CD4-positive, alpha-beta T cell treated with Interleukin-15 for 4 hours (primary cell): ENCODE results near the gene TTLL8.
"Not testable (repeated sequence)": the region's sequence is repeated elsewhere in the genome, so short reads cannot be mapped to it uniquely, and the experiment has no call there.

Experiments used
- DNase-seq: peaks from one replicate; pipeline ENCODE4 v3.0.0-alpha.2; 2020; ENCODE audit warnings: low spot score

The TTLL8 gene

GRCh38 chr22:50058061-50058905 lies at the start of gene TTLL8:
Gene TTLL8, minus strand, starts transcription at chr22:50058298.
- DNase-seq = no peak

- no peak for DNase-seq
Measured at GRCh38 chr22:50107529-50107928, 49.4 kb upstream of the TTLL8 start.

DNA sequence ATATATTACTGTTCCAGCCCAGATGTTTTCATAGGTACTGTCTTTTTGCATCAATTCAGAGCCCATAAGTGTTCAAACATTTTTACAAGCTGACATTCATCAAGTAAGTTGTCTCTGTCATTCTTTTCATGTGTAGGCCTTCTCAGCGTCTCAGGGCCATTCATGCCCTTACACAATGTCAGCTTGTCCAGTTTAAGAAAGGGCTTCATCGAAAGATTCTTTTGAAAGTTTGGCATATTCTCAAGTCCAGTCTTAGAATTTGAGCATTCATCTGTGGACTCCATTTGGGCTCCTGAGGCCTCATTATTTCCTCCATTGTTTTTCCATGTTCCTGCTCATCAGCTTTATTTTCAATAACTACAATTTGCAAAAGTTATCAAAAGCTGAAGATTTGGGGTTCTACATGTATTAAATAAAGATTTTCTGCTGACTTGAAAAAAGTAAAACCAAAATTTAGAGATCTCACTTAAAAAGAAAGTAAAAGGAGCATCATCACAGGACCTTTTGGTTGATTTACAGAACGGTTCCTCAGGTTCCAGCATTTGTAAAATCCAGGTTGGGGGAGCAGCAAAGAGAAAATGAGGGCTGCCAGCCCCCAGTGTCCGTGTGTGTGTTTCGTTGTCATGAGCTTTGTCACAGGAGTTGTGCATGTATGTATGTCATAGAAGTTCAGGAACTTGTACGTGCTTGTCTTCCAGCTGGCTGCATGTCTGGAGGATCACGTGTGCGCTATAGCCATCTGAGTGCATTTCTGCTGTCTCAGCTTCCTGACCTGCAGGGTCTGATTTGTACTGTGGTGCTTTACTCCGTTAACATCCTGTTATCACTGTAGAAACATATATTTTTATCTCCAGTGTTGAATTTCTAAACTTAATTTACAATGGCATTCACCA lies 47.4 kb upstream of the TTLL8 start:
- DNase-seq = no peak

GRCh38 chr22:50104141-50104544 lies 46.0 kb upstream of the TTLL8 start:
- DNase-seq = no peak

DNA sequence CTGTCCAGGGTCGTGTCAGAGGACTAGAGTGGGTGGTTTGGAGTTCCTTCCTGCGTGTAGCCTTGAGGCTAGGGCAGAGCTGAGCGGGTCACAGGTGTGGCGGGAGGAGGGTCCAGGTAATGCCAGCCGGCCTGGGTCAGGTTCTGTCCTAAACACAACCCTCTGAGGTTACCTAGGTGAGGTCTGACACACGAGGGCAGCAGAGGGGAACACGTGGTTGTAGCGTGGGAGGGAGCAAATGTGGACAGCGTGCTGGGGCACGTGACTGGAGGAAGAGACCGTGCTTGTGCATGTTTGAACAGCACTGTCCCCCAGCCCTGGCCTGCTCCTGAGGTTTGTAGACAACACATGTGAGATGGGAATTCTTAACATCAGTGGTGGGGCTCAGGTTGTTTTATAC lies 44.8 kb upstream of the TTLL8 start:
- no peak for DNase-seq

DNA sequence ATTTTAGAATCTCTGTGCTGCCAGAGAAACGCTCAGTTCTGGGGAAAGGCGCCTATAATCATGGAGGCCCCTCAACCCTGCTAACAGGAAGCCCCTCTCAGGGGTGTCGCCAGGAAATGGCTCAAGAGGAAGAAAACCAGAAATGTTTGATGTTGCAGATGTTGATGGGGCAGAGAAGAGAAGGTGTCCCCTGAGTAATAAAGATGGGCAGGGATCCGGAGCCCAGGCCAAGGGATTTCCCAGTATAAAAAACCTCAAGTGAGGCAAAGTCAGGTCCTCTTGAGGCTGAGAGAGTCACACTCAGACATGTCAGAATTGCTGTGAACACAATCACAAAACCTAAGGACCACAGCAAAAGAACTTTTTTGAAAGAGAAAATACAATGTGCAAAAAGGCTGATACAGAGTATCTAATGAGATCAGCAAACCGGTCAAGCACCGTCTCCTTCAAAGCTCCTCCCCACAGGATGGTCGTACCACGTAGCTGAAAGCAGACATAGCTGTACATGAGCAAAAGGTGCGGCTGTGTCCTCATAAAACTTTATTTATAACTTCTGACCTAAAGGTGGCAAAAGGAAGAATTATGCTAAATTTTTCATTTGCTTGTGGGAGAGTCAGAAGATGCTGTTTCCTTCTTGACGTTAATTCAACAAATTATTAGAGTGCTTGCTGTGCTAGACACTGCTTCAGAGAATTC lies 43.9 kb upstream of the TTLL8 start:
- no peak for DNase-seq

DNA sequence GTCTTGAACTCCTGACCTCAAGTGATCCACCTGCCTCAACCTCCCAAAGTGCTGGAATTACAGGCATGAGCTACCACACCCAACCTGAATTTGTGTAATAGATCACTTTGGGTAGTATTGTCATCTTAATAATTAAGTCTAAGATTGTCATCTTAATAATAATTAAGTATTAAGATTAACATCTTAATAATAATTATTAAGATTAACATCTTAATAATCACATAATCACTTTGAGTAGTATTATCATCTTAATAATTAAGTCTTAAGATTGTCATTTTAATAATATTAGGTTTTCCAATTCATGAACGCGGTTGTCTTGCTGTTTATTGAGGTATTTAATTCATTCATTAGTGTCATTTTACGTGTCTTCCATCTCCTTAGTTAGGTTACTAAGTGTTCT lies 40.0 kb upstream of the TTLL8 start:
- DNase-seq = no peak

GRCh38 chr22:50092342-50092741 lies 34.2 kb upstream of the TTLL8 start:
- no peak for DNase-seq

DNA sequence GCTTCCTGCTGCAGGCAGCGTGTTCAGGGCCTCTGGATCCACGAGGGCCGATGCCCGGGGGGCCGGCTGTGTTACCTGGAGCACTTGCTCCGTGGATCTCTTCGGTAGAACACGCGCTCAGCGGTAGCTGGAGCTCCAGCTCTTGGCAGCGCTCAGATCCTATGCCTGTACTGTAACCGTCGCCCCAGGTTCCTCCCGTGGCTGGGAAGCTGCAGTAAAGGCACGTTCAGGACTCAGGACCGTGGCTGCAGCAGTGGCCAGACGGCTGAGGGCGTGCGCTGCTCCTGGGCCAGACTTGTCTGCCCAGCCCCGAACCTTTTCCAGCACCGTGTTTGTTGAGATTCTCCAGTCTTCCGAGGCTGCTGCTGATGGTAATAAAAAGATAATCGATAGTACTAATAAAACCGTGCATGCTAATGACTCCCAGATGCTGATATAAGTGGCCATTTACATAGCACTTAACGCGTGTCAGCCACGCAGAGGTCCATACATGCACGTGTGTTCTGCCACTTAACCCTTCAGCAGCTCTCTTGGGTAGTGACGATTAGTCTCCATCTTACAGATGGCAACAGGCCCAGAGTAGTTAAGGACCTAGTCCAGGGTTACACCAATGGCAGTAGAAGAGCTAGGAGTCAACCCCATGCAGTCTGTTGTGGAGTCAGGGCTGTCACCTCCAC lies 33.1 kb upstream of the TTLL8 start:
- DNase-seq = no peak

GRCh38 chr22:50090412-50090714 lies 32.3 kb upstream of the TTLL8 start:
- DNase-seq = no peak

DNA sequence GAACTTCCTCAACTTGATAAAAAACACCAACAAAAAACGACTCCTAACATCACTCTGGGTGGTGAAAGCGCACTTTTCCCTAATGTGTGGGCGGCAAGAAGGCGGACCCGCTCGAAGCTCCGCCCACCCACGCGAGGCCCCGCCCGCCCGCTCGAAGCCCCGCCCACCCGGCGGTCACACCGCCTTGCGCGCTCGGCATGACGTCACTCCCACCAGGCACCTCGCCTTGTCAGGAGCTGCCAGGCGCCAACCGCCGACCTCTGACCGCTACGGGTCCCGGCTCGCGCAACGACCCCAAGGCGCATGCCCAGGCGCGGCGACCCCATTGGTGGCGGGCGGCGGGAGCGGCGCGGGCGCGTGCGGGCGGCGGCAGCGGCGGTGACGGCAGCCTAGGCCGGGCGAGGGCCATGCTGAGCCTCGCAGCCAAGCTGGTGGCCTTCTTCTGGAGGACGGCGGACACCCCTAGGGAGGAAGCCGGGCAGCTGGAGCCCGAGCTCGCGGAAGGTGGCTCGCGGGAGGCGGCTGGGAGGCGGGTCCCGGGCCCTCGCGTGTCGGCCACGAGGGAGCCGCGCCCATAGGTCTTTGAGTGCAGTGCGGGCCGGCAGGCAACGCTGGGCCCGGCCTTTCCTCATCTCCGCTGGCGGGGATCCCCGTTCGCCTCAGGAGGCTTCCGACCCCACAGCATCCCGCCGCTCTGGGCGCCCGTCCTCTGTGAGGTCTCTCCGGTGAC lies 31.7 kb upstream of the TTLL8 start, which contains the start of gene MOV10L1:
MOV10L1 (plus strand) TSS at position 325 of the 730 bp plus-strand sequence; CDS start at position 408, 83 bp downstream.
- peak; percentile 9 for DNase-seq

DNA sequence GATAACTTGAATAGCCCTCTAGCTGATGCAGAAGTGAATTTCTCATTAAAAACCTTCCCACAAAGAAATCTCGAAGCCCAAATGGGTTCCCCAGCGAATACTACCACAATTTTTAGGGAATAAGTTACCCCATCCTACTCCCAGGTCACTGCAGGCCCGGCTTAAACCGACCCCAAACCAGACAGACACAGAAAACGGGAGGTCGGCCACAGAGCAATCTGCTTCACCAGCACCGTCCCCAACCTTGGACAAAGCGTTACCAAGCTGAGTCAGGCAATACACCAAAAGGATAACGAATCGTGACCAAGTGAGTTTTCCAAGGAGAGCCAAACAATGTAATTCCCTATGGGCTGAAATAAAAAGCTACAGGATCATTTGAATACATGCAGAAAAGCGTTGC lies 31.1 kb upstream of the TTLL8 start:
- DNase-seq = no peak

DNA sequence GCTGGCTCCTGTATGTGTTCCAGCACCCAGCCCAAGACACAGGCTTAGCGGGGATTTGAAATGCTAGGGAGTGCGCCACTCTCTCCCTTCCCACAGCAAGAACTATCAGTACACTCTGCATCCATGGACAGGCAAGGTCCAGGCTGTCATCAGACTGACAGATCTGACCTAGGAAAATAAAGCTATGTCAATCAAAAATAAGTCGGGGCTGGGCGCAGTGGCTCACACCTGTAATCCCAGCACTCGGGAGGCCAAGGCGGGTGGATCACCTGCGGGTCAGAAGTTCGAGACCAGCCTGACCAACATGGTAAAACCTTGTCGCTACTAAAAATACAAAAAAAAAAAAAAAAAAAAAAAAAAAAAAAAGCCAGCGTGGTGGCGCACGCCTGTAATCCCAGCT lies 30.0 kb upstream of the TTLL8 start:
- DNase-seq = no peak

DNA sequence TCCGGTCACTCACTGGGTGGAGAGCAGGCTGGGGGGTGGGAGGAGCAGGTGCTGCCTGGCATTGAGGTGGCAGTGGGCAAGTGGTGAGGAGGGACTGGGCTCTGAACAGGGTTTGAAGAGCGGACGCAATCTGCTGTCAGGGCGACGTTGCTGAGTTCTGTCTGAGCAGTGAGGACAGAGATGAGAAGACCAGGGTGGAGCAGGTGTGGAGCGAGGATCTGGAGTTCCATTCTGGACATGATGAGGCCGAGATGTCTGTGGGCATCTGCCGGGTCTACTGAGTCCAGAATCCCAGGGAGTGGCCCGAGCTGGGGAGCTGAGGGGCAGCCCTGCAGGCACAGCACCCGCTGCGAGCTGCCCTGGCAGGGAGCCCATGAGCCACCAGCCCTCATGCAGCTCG lies 29.5 kb upstream of the TTLL8 start:
- no peak for DNase-seq

GRCh38 chr22:50086975-50087374 lies 28.9 kb upstream of the TTLL8 start:
- not testable (repeated sequence) for DNase-seq

GRCh38 chr22:50086526-50086925 lies 28.4 kb upstream of the TTLL8 start:
- DNase-seq = no peak

DNA sequence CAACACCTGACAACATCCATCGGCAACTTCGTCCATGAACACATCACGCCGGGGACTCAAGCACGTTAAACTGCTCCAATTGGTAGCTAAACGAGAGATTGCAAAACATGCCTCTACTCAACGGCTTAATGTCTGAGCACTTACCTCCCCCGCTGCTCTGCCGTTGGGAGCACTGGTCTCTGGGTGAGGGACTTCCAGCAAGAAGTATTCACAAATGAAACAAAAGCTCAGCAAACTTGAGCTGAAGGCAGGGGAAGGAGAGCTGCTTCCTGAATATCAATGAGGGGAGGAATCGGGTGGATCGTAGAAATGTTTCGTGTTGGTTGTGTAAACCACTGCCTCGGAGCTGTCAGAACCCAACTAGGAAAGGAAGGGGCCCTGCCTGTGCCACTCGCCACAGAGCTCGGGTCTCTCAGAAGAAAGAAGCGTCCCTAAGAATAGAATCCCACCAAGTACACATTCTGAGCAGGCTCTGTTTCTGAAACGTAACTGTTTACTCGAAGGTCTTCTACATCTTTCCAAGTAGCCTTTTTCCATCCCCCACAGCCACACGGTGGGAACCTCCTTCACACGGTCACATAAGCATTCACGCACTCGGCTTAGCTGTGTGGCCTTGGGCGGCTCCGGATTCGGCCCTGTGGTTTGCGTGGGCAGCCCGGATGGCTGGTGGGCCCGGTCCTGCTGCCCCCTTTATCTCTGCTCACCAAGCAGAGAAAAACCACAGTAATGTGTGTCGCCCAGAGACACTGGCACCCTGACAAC lies 27.3 kb upstream of the TTLL8 start, which contains the start of gene MLC1:
MLC1 (minus strand) TSS at position 216 of the 762 bp plus-strand sequence. CDS start 524 bp downstream, outside the sequence.
- DNase-seq = peak; percentile 6

DNA sequence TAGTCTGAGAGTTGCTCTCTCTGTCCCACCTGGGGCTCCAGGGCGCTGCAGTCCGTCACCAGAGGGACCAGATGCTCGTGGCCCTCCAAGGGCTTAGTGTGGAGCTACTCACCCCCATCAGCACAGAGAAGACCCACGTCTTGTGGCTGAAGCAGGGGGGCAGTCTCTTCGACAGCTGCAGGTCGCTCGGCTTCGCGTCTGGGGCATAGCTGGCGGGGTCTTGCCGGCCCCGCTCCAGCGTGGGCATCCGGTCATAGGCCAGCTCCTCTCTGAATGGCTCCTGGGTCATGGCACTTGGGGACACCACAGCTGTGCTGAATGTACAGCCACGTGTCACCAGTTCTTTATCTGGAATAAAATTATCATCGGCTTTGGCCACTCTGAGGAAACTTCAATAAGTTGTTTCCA lies 26.5 kb upstream of the TTLL8 start:
- DNase-seq = no peak

- DNase-seq = no peak
Measured at GRCh38 chr22:50084080-50084477, 26.0 kb upstream of the TTLL8 start.

GRCh38 chr22:50083462-50084079 lies 25.5 kb upstream of the TTLL8 start:
- DNase-seq = no peak
